ENCODE results near the gene OBI1.

Gene OBI1

DNA sequence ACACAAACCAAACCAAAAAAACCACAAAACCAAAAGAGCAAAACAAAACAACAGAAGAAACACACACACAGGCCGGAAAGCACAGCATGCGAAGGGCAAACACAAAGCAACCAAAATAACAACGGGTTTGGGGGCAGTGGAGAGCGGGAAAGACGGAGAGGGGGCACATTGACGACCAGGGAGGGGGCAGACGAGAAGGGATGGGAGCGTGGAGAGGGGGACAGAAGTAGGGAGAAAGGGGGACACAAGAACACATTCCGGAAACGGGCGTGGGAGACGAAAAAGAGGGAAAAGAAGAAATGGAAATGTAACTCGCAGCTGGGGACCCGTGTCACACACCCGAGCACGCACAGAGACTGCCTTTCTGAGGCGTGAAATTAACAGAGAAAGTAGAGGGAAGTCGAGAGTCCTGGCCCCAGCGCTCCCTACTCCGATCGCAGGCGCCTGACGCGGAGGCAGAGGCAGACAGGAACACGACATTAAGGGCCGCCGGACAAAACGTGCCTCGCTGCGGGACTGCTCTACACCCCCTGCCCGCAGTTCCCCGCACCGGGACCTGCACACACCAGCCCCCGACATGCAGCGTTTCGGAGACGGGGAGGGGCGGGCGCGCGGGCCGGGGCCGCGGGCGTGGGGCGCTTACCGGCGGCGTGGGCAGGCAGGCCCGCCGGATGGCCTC is 56.3 kb downstream of the OBI1 start:
- TF ChIP-seq POLR2A (IDR thresholded peaks at IDR 0.05; ENCODE audit: extremely low read depth, insufficient read length) (no peak), MYC (IDR thresholded peaks at IDR 0.05; ENCODE audit: low read depth, low read length) (no peak)
- TF ChIP-seq, protein P1, sequence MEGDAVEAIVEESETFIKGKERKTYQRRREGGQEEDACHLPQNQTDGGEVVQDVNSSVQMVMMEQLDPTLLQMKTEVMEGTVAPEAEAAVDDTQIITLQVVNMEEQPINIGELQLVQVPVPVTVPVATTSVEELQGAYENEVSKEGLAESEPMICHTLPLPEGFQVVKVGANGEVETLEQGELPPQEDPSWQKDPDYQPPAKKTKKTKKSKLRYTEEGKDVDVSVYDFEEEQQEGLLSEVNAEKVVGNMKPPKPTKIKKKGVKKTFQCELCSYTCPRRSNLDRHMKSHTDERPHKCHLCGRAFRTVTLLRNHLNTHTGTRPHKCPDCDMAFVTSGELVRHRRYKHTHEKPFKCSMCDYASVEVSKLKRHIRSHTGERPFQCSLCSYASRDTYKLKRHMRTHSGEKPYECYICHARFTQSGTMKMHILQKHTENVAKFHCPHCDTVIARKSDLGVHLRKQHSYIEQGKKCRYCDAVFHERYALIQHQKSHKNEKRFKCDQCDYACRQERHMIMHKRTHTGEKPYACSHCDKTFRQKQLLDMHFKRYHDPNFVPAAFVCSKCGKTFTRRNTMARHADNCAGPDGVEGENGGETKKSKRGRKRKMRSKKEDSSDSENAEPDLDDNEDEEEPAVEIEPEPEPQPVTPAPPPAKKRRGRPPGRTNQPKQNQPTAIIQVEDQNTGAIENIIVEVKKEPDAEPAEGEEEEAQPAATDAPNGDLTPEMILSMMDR (IDR thresholded peaks at IDR 0.05; ENCODE audit: low read depth, low read length), result no peak
- TF ChIP-seq, protein P2, sequence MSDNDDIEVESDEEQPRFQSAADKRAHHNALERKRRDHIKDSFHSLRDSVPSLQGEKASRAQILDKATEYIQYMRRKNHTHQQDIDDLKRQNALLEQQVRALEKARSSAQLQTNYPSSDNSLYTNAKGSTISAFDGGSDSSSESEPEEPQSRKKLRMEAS (IDR thresholded peaks at IDR 0.05; ENCODE audit: low read depth, low read length), result no peak
- H3K4me3 ChIP-seq (ENCODE audit: low read depth, low read length), result peak overlapping the region; percentile 52
- DNase-seq (ENCODE audit: low read depth), result peak; percentile 60

DNA sequence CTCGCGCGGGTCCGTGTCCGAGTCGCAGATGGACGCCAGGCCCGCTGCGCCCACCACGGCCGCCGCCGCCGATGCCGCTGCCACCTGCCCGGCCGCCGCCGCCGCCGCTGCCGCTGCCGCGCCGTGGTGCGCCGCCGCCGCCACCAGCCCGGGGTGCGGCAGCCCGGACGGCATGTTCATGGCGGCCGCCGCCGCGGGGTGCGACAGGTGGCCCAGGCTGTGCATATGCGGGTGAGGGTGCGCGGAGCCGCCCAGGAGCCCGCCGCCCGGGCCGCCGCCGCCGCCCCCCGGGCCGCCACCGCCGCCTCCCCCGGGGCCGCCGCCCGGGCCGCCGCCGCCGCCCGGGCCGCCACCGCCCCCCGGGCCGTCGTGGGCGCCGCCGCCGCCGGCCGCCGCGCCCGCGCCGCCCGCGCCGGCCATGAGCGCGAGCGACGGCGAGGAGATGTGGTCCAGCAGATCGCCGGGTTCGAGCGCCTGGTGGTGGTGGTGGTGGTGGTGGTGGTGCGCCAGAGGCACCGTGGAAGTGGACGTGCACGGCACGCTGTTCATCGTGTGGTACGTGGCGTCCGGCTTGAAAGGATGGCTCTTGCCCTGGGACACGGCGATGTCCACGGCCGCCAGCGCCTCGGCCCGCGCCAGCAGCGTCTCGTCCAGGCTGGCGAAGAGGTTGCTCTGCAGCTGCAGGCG is 56.9 kb downstream of the OBI1 start:
- TF ChIP-seq, protein P1 (IDR thresholded peaks at IDR 0.05; ENCODE audit: low read depth, low read length), result no peak
- TF ChIP-seq MYC (IDR thresholded peaks at IDR 0.05; ENCODE audit: low read depth, low read length) (no peak), POLR2A (IDR thresholded peaks at IDR 0.05; ENCODE audit: extremely low read depth, insufficient read length) (no peak)
- H3K4me3 ChIP-seq (ENCODE audit: low read depth, low read length), result no peak overlapping the region
- no peak for DNase-seq (ENCODE audit: low read depth)

DNA sequence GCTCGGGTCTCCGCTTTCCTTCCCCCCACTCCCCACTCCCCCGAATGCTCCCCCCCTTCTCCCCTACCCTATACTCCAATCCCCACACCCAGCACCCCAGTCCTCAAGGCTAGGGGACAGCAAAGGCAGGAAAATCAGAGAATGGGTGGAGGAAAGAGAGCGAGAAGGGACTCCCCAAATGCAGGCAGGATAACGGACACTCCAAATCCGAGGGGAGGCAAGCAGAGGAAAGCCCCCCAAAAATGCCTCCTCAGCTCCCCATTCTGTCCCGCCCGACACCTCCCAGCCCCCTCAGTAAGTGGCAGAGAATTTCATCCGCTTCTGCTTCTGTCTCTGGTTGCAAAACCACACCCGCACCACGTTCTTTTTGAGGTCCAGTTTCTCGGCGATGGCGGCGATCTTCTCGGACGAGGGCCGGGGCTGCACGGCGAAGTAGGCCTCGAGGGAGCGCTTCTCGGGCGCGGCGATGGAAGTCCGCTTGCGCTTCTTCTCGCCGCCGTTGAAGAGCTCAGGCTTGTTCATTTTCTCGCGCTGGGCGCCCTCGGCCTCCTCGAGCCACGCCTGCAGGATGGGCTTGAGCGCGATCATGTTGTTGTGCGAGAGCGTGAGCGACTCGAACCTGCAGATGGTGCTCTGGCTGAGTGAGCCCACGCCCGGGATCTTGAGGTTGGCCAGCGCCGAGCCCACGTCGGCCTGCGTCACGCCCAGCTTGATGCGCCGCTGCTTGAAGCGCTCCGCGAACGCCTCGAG is 57.7 kb downstream of the OBI1 start:
- no peak for DNase-seq (ENCODE audit: low read depth)
- no peak overlapping the region for H3K4me3 ChIP-seq (ENCODE audit: low read depth, low read length)
- TF ChIP-seq MYC (IDR thresholded peaks at IDR 0.05; ENCODE audit: low read depth, low read length) (no peak), POLR2A (IDR thresholded peaks at IDR 0.05; ENCODE audit: extremely low read depth, insufficient read length) (no peak)
- TF ChIP-seq, protein P1 (IDR thresholded peaks at IDR 0.05; ENCODE audit: low read depth, low read length), result no peak
- TF ChIP-seq, protein P2 (IDR thresholded peaks at IDR 0.05; ENCODE audit: low read depth, low read length), result no peak

DNA sequence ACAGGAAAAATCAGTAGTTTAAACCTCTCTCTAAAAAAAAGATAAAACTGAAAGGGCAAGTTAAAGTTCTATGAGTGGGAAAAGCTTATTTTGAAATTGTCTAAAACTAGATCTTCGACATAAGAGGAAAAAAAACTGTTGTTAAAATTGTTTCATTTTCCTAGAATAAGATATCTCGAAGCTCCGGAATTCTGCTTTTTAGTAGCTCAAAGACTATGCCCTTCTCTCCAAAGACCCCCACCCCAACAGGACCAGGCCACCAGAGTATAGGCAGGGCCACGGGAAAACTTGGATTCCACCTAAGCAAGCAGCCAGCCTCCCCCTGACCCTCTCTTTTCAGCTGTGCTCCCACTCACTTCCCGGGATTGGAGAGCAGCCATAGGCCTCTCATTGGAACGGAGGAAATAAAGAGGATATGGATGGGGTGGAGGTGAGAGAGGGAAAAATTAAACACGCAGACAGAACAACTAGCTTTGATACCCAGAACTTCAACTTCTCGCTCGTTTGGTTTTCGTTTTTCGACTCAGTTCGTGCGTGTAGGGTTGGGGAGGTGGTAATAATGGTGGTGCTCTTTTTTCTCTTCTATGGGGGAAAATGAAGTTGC is 58.6 kb downstream of the OBI1 start:
- TF ChIP-seq, protein P1 (IDR thresholded peaks at IDR 0.05; ENCODE audit: low read depth, low read length), result no peak
- TF ChIP-seq POLR2A (IDR thresholded peaks at IDR 0.05; ENCODE audit: extremely low read depth, insufficient read length), result no peak
- TF ChIP-seq, protein P2 (IDR thresholded peaks at IDR 0.05; ENCODE audit: low read depth, low read length), result no peak
- no peak for TF ChIP-seq MYC (IDR thresholded peaks at IDR 0.05; ENCODE audit: low read depth, low read length)

DNA sequence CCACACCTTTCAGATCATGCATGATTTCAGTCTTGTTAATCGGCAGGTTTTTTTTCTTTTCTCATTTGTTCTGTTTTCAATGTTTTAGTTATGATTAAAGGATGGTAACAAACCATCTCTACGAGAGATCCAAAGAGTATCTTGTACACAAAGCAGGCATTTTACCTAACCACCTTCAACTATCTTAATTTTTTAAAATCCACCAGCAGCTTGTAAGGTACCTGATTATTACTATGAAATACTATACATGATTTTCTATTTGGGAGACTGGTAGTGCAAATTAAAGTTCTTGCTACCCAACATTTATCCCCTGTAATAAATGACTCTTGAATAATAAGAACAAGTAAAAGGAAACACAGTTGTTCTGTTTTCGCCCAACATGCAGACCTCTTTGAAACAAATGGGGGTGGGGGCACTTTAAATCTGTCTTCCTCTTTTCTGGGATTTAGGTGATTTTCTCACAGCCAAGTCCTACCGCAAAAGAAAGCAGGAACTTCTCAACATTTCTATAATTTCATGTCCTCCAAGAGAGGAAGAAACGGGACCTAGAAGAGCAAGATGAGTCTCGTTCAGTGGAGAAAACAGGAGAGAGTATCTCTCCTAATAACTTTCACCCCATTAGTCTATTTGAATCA is 59.2 kb downstream of the OBI1 start:
- peak; percentile 52 for DNase-seq (ENCODE audit: low read depth)
- no peak for TF ChIP-seq MYC (IDR thresholded peaks at IDR 0.05; ENCODE audit: low read depth, low read length)
- TF ChIP-seq, protein P1 (IDR thresholded peaks at IDR 0.05; ENCODE audit: low read depth, low read length), result no peak
- TF ChIP-seq POLR2A (IDR thresholded peaks at IDR 0.05; ENCODE audit: extremely low read depth, insufficient read length), result no peak
- TF ChIP-seq, protein P2 (IDR thresholded peaks at IDR 0.05; ENCODE audit: low read depth, low read length), result no peak
- H3K4me3 ChIP-seq (ENCODE audit: low read depth, low read length), result no peak overlapping the region

More for the DNA sequence above, 58.6 kb downstream of the OBI1 start:
- no peak for DNase-seq (ENCODE audit: low read depth)
- H3K4me3 ChIP-seq (ENCODE audit: low read depth, low read length), result no peak overlapping the region

Measured in NB4 (cell line).